Skeletal muscle satellite cell (primary cell): ENCODE data around the gene HMOX1.
"Not testable (repeated sequence)": the region's sequence is repeated elsewhere in the genome, so short reads cannot be mapped to it uniquely, and the experiment has no call there.

Experiments used
- H3K27me3 ChIP-seq: 2 replicates; pipeline ENCODE4 v1.7.0; 2013; ENCODE audit warnings: low read length; ENCODE audit not compliant: control insufficient read depth, insufficient read depth
- H3K36me3 ChIP-seq: 2 replicates; pipeline ENCODE4 v1.7.0; 2013; ENCODE audit warnings: mild to moderate bottlenecking, control low read depth, low read length; ENCODE audit not compliant: insufficient read depth
- H3K4me1 ChIP-seq: 2 replicates; pipeline ENCODE4 v1.7.0; 2013; ENCODE audit warnings: low read length; ENCODE audit not compliant: control insufficient read depth, insufficient read depth
- H3K4me2 ChIP-seq: 2 replicates; pipeline ENCODE4 v1.7.0; 2013; ENCODE audit warnings: mild to moderate bottlenecking, low read length
- H3K4me3 ChIP-seq: 2 replicates; pipeline ENCODE4 v1.7.0; 2013; ENCODE audit warnings: low read length
- H3K9ac ChIP-seq: 2 replicates; pipeline ENCODE4 v1.7.0; 2013; ENCODE audit warnings: mild to moderate bottlenecking, low read depth, low read length, moderate library complexity
- H3K9me3 ChIP-seq: replicated peaks from 2 replicates; pipeline ENCODE4 v1.7.0; 2013; ENCODE audit warnings: mild to moderate bottlenecking, control low read depth, low read length

HMOX1 gene

DNA sequence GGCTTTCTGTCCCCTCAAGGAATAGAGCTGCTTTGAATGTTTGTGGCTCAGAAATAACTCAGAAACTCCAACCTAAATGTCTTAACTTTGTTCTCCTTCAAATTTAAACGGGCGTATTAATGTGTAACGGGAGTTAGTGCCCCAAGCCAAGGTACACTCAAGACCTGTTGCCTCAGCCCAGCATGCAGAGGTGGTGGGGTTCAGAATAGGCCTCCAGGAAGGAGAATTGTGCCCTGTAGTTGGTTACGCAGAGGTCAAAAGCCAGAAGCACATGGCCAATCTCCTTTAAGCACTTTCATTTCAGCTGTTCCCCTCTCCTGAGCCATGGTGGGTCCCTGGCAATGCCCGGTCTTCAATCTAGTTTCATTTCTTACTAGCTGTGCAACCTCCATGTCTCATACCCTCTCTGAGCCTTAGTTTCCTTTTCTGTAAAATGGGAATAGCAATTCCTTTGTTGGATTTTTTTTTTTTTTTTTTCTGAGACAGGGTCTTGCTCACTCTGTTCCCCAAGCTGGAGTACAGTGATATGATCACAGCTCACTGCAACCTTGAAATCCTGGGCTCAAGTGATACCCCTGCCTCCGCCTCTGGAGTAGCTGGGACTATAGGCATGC lies 4.2 kb downstream of the HMOX1 start:
- H3K4me1 ChIP-seq, result peaks cover 20% of the 10 kb centered on the region
- peak overlapping the region; percentile 42 for H3K4me2 ChIP-seq
- H3K9ac ChIP-seq, result no peak overlapping the region
- H3K27me3 ChIP-seq, result no peaks in the 10 kb centered on the region
- peaks cover 53% of the 10 kb centered on the region for H3K36me3 ChIP-seq
- H3K4me3 ChIP-seq, result no peak overlapping the region
- H3K9me3 ChIP-seq, result no peaks in the 10 kb centered on the region

DNA sequence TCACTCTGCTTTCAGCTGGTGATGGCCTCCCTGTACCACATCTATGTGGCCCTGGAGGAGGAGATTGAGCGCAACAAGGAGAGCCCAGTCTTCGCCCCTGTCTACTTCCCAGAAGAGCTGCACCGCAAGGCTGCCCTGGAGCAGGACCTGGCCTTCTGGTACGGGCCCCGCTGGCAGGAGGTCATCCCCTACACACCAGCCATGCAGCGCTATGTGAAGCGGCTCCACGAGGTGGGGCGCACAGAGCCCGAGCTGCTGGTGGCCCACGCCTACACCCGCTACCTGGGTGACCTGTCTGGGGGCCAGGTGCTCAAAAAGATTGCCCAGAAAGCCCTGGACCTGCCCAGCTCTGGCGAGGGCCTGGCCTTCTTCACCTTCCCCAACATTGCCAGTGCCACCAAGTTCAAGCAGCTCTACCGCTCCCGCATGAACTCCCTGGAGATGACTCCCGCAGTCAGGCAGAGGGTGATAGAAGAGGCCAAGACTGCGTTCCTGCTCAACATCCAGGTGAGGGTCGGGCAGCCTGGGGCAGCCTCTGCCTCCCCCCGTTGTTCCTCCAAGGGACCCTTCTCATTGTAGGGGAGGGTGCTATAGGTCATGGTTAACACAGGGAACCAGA lies 5.9 kb downstream of the HMOX1 start:
- Histone ChIP-seq H3K4me1 (peaks cover 14% of the 10 kb centered on the region), H3K4me3 (no peak overlapping the region), H3K4me2 (no peak overlapping the region), H3K9me3 (no peaks in the 10 kb centered on the region), H3K9ac (no peak overlapping the region), H3K36me3 (peaks cover 63% of the 10 kb centered on the region), H3K27me3 (no peaks in the 10 kb centered on the region)

DNA sequence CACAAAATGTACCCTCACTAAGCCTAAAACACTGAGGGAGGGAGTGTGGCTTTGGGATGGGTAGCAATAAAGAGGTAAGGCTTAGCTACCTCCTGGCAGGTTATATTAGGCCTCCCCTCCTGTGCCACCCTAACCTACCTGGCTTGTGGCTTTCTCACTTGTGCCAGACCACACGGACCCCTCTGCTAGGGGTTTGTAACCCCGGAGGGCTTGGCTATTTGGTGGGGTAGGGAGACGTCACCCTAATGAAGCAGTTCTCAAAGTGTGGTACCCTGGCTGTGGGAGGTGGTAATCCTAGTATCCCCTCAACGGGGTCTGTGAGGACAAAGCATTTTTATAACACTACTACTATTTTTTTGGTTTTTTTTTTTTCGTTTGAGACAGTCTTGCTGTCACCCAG lies 10.0 kb downstream of the HMOX1 start:
- H3K9ac ChIP-seq, result no peak overlapping the region
- H3K9me3 ChIP-seq, result no peaks in the 10 kb centered on the region
- no peak overlapping the region for H3K4me3 ChIP-seq
- peaks cover 65% of the 10 kb centered on the region for H3K36me3 ChIP-seq
- H3K4me1 ChIP-seq, result peaks cover 13% of the 10 kb centered on the region
- no peak overlapping the region for H3K4me2 ChIP-seq
- no peaks in the 10 kb centered on the region for H3K27me3 ChIP-seq

DNA sequence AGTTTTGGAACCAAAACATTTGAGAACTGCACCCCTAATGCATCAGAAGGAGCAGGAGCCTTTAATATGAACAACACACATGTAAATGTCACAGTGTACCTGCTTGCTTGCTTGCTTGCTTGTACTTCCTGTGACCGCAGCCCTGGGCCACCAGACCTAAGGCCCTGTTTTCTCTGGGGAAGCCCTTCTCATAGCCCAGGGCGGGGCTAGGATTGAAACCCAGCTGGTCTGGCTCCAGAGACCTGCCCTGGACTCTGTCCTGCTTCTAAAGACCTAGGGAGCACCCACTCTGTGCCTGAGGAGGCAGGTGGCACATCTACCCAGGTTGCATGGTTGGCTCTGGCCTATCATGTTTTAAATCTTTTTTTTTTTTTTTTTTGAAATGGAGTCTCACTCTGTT lies 11.5 kb downstream of the HMOX1 start:
- Histone ChIP-seq H3K9me3 (no peaks in the 10 kb centered on the region), H3K4me2 (no peak overlapping the region), H3K4me1 (peaks cover 13% of the 10 kb centered on the region), H3K36me3 (peaks cover 53% of the 10 kb centered on the region), H3K4me3 (no peak overlapping the region), H3K9ac (no peak overlapping the region), H3K27me3 (no peaks in the 10 kb centered on the region)

DNA sequence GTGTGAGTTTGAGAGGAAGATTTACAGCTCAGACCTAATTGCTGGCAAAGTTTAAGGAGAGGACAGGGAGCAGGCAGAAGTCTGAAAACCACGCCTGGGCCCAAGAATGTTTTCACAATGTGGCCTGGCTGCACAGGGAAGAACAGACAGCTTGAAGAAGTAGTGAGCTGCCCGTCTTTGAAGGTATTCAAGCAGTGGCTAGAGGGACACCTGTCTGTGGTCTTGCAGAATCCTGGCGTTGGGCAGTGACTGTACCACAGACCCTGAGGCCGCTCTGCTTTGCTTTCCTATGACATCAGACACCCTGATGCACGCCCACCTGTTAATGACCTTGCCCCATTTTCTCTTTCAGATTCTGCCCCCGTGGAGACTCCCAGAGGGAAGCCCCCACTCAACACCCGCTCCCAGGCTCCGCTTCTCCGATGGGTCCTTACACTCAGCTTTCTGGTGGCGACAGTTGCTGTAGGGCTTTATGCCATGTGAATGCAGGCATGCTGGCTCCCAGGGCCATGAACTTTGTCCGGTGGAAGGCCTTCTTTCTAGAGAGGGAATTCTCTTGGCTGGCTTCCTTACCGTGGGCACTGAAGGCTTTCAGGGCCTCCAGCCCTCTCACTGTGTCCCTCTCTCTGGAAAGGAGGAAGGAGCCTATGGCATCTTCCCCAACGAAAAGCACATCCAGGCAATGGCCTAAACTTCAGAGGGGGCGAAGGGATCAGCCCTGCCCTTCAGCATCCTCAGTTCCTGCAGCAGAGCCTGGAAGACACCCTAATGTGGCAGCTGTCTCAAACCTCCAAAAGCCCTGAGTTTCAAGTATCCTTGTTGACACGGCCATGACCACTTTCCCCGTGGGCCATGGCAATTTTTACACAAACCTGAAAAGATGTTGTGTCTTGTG lies 12.5 kb downstream of the HMOX1 start:
- peaks cover 13% of the 10 kb centered on the region for H3K4me1 ChIP-seq
- H3K36me3 ChIP-seq, result peaks cover 49% of the 10 kb centered on the region
- H3K27me3 ChIP-seq, result no peaks in the 10 kb centered on the region
- H3K9ac ChIP-seq, result no peak overlapping the region
- no peak overlapping the region for H3K4me3 ChIP-seq
- H3K9me3 ChIP-seq, result no peaks in the 10 kb centered on the region
- no peak overlapping the region for H3K4me2 ChIP-seq

DNA sequence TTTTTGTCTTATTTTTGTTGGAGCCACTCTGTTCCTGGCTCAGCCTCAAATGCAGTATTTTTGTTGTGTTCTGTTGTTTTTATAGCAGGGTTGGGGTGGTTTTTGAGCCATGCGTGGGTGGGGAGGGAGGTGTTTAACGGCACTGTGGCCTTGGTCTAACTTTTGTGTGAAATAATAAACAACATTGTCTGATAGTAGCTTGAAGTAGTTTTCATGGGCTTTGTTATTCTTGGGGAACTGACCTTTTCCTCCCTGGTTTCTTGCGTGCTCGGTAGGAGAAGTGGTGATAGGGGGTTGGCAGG lies 13.1 kb downstream of the HMOX1 start:
- no peaks in the 10 kb centered on the region for H3K9me3 ChIP-seq
- H3K9ac ChIP-seq, result no peak overlapping the region
- H3K36me3 ChIP-seq, result peaks cover 45% of the 10 kb centered on the region
- H3K4me1 ChIP-seq, result peaks cover 13% of the 10 kb centered on the region
- H3K4me2 ChIP-seq, result no peak overlapping the region
- H3K27me3 ChIP-seq, result no peaks in the 10 kb centered on the region
- H3K4me3 ChIP-seq, result no peak overlapping the region

DNA sequence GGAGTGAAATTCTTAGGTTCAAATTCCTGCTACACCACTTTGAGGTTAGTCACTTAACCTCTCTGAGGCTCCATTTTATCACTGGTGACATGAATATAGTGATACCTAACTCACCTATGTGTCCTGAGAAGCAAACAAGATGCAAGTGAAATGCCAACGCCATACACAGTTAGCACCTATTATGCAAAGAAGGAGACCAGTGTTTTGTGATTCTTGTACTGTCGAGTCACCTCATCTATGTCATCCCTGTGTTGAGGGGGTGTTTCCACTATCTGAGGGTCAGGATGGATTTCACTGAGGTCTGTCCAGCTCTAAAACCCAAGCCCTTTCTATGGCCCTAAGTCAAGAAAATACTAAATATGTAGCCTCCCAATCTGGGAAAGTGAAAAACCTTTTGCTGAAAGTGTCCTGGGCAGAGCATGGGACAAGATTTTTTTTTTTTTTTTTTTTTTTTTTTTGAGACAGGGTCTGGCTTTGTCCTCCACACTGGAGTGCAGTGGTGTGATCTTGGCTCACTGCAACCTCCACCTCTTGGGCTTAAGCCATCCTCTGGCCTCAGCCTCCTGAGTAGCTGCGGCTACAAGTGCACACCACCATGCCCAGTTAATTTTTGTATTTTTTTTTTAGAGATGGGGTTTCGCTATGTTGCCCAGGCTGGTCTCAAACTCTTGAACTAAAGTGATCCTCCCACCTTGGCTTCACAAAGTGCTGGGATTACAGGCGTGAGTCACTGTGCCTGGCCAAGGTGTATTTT lies 14.1 kb downstream of the HMOX1 start:
- Histone ChIP-seq H3K9ac (no peak overlapping the region), H3K9me3 (no peaks in the 10 kb centered on the region), H3K4me1 (peaks cover 18% of the 10 kb centered on the region), H3K4me3 (no peak overlapping the region), H3K4me2 (no peak overlapping the region), H3K36me3 (peaks cover 39% of the 10 kb centered on the region), H3K27me3 (no peaks in the 10 kb centered on the region)

DNA sequence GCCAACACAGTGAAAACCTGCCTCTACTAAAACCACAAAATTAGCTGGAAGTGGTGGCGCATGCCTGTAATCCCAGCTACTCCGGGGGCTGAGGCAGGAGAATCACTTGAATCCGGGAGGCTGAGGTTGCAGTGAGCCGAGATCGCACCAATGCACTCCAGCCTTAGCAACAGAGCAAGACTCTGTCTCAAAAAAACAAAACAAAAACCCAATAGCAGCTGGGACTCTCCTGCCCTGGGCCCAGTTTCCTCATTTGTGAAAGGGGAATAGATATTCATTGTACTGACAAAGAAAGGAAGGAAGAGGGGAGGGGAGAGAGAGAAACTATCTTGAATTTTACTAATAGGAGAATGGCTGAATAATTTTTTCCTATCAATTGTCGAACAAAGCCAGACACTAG lies 15.7 kb downstream of the HMOX1 start:
- not testable (repeated sequence) for H3K4me3 ChIP-seq, H3K4me2 ChIP-seq, H3K27me3 ChIP-seq, H3K9ac ChIP-seq, H3K9me3 ChIP-seq
- Histone ChIP-seq H3K4me1 (peaks cover 24% of the 10 kb centered on the region), H3K36me3 (peaks cover 29% of the 10 kb centered on the region)

DNA sequence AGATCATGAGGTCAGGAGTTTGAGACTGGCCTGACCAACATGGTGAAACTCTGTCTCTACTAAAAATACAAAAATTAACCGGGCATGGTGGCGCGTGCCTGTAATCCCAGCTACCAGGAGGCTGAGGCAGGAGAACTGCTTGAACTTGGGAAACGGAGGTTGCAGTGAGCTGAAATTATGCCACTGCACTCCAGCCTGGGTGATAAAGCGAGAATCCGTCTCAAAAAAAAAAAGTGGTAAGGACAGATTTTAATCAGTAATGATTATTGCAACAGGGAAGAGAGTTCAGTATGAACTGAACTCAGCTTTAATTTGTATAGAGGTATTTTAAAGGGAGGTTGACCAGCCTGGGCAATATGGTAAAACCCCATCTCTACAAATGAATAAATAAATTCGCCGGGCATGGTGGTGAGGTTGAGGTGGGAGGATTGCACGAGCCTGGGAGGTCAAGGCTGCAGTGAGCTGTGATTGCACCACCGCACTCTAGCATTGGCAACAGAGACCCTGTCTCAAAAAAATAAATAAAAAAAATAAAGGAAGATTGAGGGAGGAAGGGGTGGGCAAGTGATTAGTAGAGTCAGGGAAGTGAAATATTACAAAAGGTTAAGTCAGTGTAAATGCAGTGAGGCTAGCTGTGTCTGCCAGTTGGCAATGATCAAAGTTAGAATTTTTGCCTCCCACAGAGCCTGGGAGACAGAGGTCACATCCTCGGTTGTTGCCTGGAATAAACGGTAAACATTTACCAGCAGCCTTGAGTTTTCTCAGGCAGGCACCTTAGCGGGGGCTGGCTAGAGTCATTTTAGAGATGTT lies 16.4 kb downstream of the HMOX1 start:
- no peak overlapping the region for H3K9ac ChIP-seq
- H3K36me3 ChIP-seq, result peaks cover 25% of the 10 kb centered on the region
- H3K4me1 ChIP-seq, result peaks cover 24% of the 10 kb centered on the region
- no peaks in the 10 kb centered on the region for H3K27me3 ChIP-seq
- H3K4me3 ChIP-seq, result no peak overlapping the region
- H3K9me3 ChIP-seq, result no peaks in the 10 kb centered on the region
- H3K4me2 ChIP-seq, result no peak overlapping the region

DNA sequence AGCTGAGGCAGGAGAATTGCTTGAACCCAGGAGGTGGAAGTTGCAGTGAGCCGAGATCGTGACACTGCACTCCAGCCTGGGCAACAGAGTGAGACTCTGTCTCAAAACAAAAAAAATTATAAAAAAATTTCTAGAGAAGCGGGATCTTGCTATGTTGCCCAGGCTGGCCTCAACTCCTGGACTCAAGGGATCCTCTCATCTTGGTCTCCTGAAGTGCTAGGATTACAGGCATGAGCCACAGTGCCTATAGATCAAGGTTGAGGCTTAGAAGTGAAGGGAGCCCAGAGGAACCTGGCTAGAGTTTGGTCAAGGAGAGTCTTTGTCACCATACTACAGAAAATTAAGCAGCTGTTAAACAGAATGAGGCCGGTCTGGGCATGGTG lies 17.7 kb downstream of the HMOX1 start:
- no peaks in the 10 kb centered on the region for H3K9me3 ChIP-seq
- H3K36me3 ChIP-seq, result peaks cover 18% of the 10 kb centered on the region
- H3K27me3 ChIP-seq, result no peaks in the 10 kb centered on the region
- no peak overlapping the region for H3K9ac ChIP-seq
- H3K4me3 ChIP-seq, result no peak overlapping the region
- H3K4me2 ChIP-seq, result no peak overlapping the region
- peaks cover 16% of the 10 kb centered on the region for H3K4me1 ChIP-seq
